PC-3 (cell line): ENCODE data around the gene CEACAM4. TPM values are rescaled to one million over a fixed set of nuclear protein-coding genes. Genes with fewer than 3 reads are reported as not detected.

Source experiments
- ATAC-seq: fragments of 200-7000 bp; cut with Tn5 transposase; 2 replicates; pipeline ENCODE4 v1.9.1; 2020; ENCODE audit warnings: mild to moderate bottlenecking, moderate library complexity
- Bru-seq: library from RNA; stranded (reverse); fragments of 400-500 nt; gene quantifications from one replicate; lab custom pipeline; 2021; lab: Mats Ljungman, UMichigan
- BruChase-seq, 2 experiments: library from RNA; stranded (reverse); fragments of 400-500 nt; gene quantifications; one replicate each; lab custom pipeline; 2021; lab: Mats Ljungman, UMichigan
- BruUV-seq: library from RNA; stranded (reverse); fragments of 400-500 nt; replicated peaks from 2 replicates; lab custom pipeline; 2021; lab: Mats Ljungman, UMichigan
- CTCF ChIA-PET: fragments of 300-600 bp; sonication (Branson Sonifier 250); formaldehyde crosslinking; loops from one replicate; lab custom pipeline; 2022; ENCODE audit warnings: antibody characterized with exemption; lab: Charles Lee
- POLR2A ChIA-PET: fragments of 300-600 bp; sonication (Branson Sonifier 250); formaldehyde crosslinking; loops from one replicate; lab custom pipeline; 2022; ENCODE audit warnings: antibody characterized with exemption; ENCODE audit not compliant: unreplicated experiment; lab: Charles Lee
- DNase-seq: peaks from one replicate; pipeline ENCODE4 v3.0.0-alpha.2; 2015
- H2AFZ ChIP-seq: fragments of 300-600 bp; sonication (generic); 2 replicates; pipeline ENCODE4 v1.6.0; 2016; ENCODE audit warnings: antibody characterized with exemption, low read length
- H3F3A ChIP-seq: fragments of 300-600 bp; sonication (generic); one replicate; pipeline ENCODE4 v1.6.0; 2017; ENCODE audit warnings: antibody characterized with exemption, low read length, control low read depth, mild to moderate bottlenecking; ENCODE audit not compliant: unreplicated experiment
- H3K27ac ChIP-seq: fragments of 300-600 bp; sonication (generic); 2 replicates; pipeline ENCODE4 v1.5.1; 2016; ENCODE audit warnings: mild to moderate bottlenecking, low read length
- H3K27me3 ChIP-seq: fragments of 300-600 bp; sonication (generic); 2 replicates; pipeline ENCODE4 v1.6.1; 2016; ENCODE audit warnings: low read length, mixed read lengths
- H3K36me3 ChIP-seq: fragments of 300-600 bp; sonication (generic); 2 replicates; pipeline ENCODE4 v1.6.1; 2016; ENCODE audit warnings: low read depth, mixed run types, low read length, mixed read lengths
- H3K4me1 ChIP-seq: fragments of 300-600 bp; sonication (generic); 2 replicates; pipeline ENCODE4 v1.5.1; 2016; ENCODE audit warnings: low read length; ENCODE audit not compliant: insufficient read depth
- H3K4me2 ChIP-seq: fragments of 300-600 bp; sonication (generic); 2 replicates; pipeline ENCODE4 v1.6.0; 2016; ENCODE audit warnings: low read length
- H3K4me3 ChIP-seq: fragments of 300-600 bp; sonication (generic); 2 replicates; pipeline ENCODE4 v1.5.1; 2016; ENCODE audit warnings: mild to moderate bottlenecking, low read length, mixed read lengths
- H3K79me2 ChIP-seq: fragments of 300-600 bp; sonication (generic); 2 replicates; pipeline ENCODE4 v1.6.1; 2017; ENCODE audit warnings: low read length, mixed read lengths
- H3K9ac ChIP-seq: fragments of 300-600 bp; sonication (generic); 2 replicates; pipeline ENCODE4 v1.6.0; 2016; ENCODE audit warnings: mild to moderate bottlenecking, low read length
- H3K9me2 ChIP-seq: fragments of 300-600 bp; sonication (generic); replicated peaks from 2 replicates; pipeline ENCODE4 v1.6.1; 2016; ENCODE audit warnings: mixed run types, low read length, mixed read lengths
- H3K9me3 ChIP-seq: fragments of 300-600 bp; sonication (generic); 2 replicates; pipeline ENCODE4 v1.6.1; 2016; ENCODE audit warnings: low read length, mixed read lengths
- H4K20me1 ChIP-seq: fragments of 300-600 bp; sonication (generic); 2 replicates; pipeline ENCODE4 v1.6.1; 2016; ENCODE audit warnings: low read length, mixed read lengths
- CTCF ChIP-seq: fragments of 300-600 bp; sonication (generic); conservative IDR thresholded peaks from 2 replicates; pipeline ENCODE4 v1.5.1; 2017; ENCODE audit warnings: antibody characterized with exemption, low read depth, mild to moderate bottlenecking, low read length
- EZH2 ChIP-seq: fragments of 300-600 bp; sonication (generic); IDR thresholded peaks from one replicate; pipeline ENCODE4 v1.6.1; 2017; ENCODE audit warnings: antibody characterized with exemption, mild to moderate bottlenecking, low read length; ENCODE audit not compliant: unreplicated experiment
- EZH2phosphoT487 ChIP-seq: fragments of 300-600 bp; sonication (generic); IDR thresholded peaks from 2 replicates; pipeline ENCODE4 v1.6.1; 2018; ENCODE audit warnings: mild to moderate bottlenecking, antibody characterized with exemption, low read length, borderline replicate concordance
- intact Hi-C: fragments of 100-400 bp; cut with micrococcal nuclease; formaldehyde crosslinking; loops from 2 replicates; pipeline ENCODE4 v1.9.0; 2023
- long read RNA-seq: library from polyadenylated mRNA; unstranded; transcript quantifications from one replicate; pipeline ENCODE4 v2.0.0, GENCODE V29; 2021; ENCODE audit not compliant: unreplicated experiment
- total RNA-seq: library from RNA; depleted of rRNA; stranded (reverse); fragments of >200 nt; gene quantifications from 2 replicates; pipeline ENCODE4 v1.2.3, GENCODE V29; 2014; rRNA removed

Gene CEACAM4
- total RNA-seq (not detected in 2 replicates), Bru-seq, nascent RNA (not detected), BruChase-seq, experiment 1, labeled RNA remaining after a 6-hour chase (not detected), BruChase-seq, experiment 2, labeled RNA remaining after a 2-hour chase (not detected)
- long read RNA-seq, result 0 reads

GRCh38 chr19:41626877-41627276, at the start of gene CEACAM4:
Gene CEACAM4, minus strand, starts transcription at chr19:41627074. Its CDS starts 111 bp downstream, at chr19:41626963.
- Histone ChIP-seq H3K9me2 (no peaks in the 10 kb centered on the region), H3K79me2 (no peaks in the 10 kb centered on the region), H3K36me3 (no peaks in the 10 kb centered on the region), H3K4me3 (no peak within 1 kb of the TSS), H3K9me3 (no peaks in the 10 kb centered on the region), H3K27ac (no peak within 1 kb of the TSS), H3F3A (no peaks in the 10 kb centered on the region), H2AFZ (no peak within 1 kb of the TSS), H3K4me2 (no peak within 1 kb of the TSS), H4K20me1 (no peaks in the 10 kb centered on the region), H3K9ac (no peak within 1 kb of the TSS), H3K4me1 (no peaks in the 10 kb centered on the region), H3K27me3 (peaks cover 41% of the 10 kb centered on the region)
- ChIA-PET CTCF (no interaction called here), POLR2A (no interaction called here)
- ATAC-seq, result no peak
- no TSS peak for BruUV-seq
- no peak for DNase-seq
- intact Hi-C loops, result no loop called here
- TF ChIP-seq CTCF (no peak), EZH2 (no peak), EZH2phosphoT487 (no peak)

GRCh38 chr19:41671486-41671885, 44.6 kb upstream of the CEACAM4 start:
- no peak overlapping the region for H3K4me3 ChIP-seq
- ChIA-PET CTCF (no interaction called here), POLR2A (no interaction called here)
- H3K79me2 ChIP-seq, result no peaks in the 10 kb centered on the region
- BruUV-seq, result no TSS peak
- no peak for TF ChIP-seq EZH2
- TF ChIP-seq EZH2phosphoT487, result no peak
- TF ChIP-seq CTCF, result no peak
- ATAC-seq (no peak), DNase-seq (no peak)
- no peaks in the 10 kb centered on the region for H3K9me3 ChIP-seq
- H3F3A ChIP-seq, result no peaks in the 10 kb centered on the region
- H2AFZ ChIP-seq, result no peak overlapping the region
- no peak overlapping the region for H3K4me2 ChIP-seq
- H3K9me2 ChIP-seq, result no peaks in the 10 kb centered on the region
- H3K27ac ChIP-seq, result no peak overlapping the region
- H3K4me1 ChIP-seq, result no peaks in the 10 kb centered on the region
- H3K27me3 ChIP-seq, result peaks cover 56% of the 10 kb centered on the region
- H3K9ac ChIP-seq, result no peak overlapping the region
- H3K36me3 ChIP-seq, result no peaks in the 10 kb centered on the region
- intact Hi-C loops, result no loop called here
- no peaks in the 10 kb centered on the region for H4K20me1 ChIP-seq

- TF ChIP-seq EZH2 (no peak), CTCF (no peak), EZH2phosphoT487 (no peak)
- intact Hi-C loops, result no loop called here
- Histone ChIP-seq H3F3A (no peaks in the 10 kb centered on the region), H3K9me3 (peaks cover 5% of the 10 kb centered on the region; the same call in 1 of the 2 replicates), H4K20me1 (no peaks in the 10 kb centered on the region), H3K79me2 (no peaks in the 10 kb centered on the region), H3K9ac (no peak overlapping the region), H2AFZ (no peak overlapping the region), H3K4me1 (no peaks in the 10 kb centered on the region), H3K9me2 (no peaks in the 10 kb centered on the region), H3K4me3 (no peak overlapping the region), H3K27ac (no peak overlapping the region), H3K4me2 (no peak overlapping the region), H3K36me3 (no peaks in the 10 kb centered on the region), H3K27me3 (peaks cover 52% of the 10 kb centered on the region)
- no peak for ATAC-seq
- ChIA-PET CTCF (interaction anchor here (0.6 kb wide), 1 partner anchor 61 kb away, joined by 3 read pairs; no protein-coding TSS in a partner anchor), POLR2A (no interaction called here)
- no peak for DNase-seq
- no TSS peak for BruUV-seq
Measured at GRCh38 chr19:41670755-41671154, 43.9 kb upstream of the CEACAM4 start.
